AG09309 (cell line): ENCODE data around the gene KDM6B.

Experiments used
- DNase-seq: peaks from one replicate; pipeline ENCODE4 v3.0.0-alpha.2; 2010; ENCODE audit warnings: low read depth
- H3K4me3 ChIP-seq: 2 replicates; pipeline ENCODE4 v1.5.1; 2011; ENCODE audit warnings: mild to moderate bottlenecking, low read depth, low read length, moderate library complexity; ENCODE audit not compliant: control insufficient read depth
- CTCF ChIP-seq: IDR thresholded peaks from 2 replicates; pipeline ENCODE4 v1.5.1; 2011; ENCODE audit warnings: mild to moderate bottlenecking, low read depth, low read length, inconsistent platforms; ENCODE audit not compliant: insufficient read depth, control insufficient read depth; ENCODE audit errors: missing control alignments

The KDM6B gene

GRCh38 chr17:7882629-7883028, 48.6 kb downstream of the KDM6B start:
- no peak for DNase-seq
- H3K4me3 ChIP-seq = no peak overlapping the region
- TF ChIP-seq CTCF = no peak
